GM19035 (cell line): ENCODE measurements around the gene ATL3.
"Not testable (repeated sequence)": the region's sequence is repeated elsewhere in the genome, so short reads cannot be mapped to it uniquely, and the experiment has no call there.

Experiments used
- ATAC-seq: cut with Tn5 transposase; IDR thresholded peaks from one replicate; pipeline ENCODE4 v1.9.1; 2021; ENCODE audit not compliant: unreplicated experiment

Gene ATL3

GRCh38 chr11:63671322-63672155 lies at the start of gene ATL3:
ATL3 (minus strand) TSS chr11:63671376; CDS start chr11:63671335, 41 bp downstream.
- peak; percentile 92 for ATAC-seq

GRCh38 chr11:63720611-63721010 lies 49.4 kb upstream of the ATL3 start:
- no peak for ATAC-seq

- no peak for ATAC-seq
These were observed 48.8 kb upstream of the ATL3 start for GRCh38 chr11:63719987-63720386.

GRCh38 chr11:63719001-63719400 lies 47.8 kb upstream of the ATL3 start:
- ATAC-seq: no peak

- no peak for ATAC-seq
These were observed 44.9 kb upstream of the ATL3 start for GRCh38 chr11:63716046-63716445.

GRCh38 chr11:63713766-63714165 lies 42.6 kb upstream of the ATL3 start:
- no peak for ATAC-seq

- ATAC-seq: no peak
These were observed 40.7 kb upstream of the ATL3 start for GRCh38 chr11:63711838-63712237.

GRCh38 chr11:63710476-63711217 lies 39.5 kb upstream of the ATL3 start:
- no peak for ATAC-seq

GRCh38 chr11:63709336-63709884 lies 38.2 kb upstream of the ATL3 start:
- no peak for ATAC-seq

- no peak for ATAC-seq
These were observed 37.6 kb upstream of the ATL3 start for GRCh38 chr11:63708764-63709163.

- no peak for ATAC-seq
These were observed 34.4 kb upstream of the ATL3 start for GRCh38 chr11:63705526-63705925.

- ATAC-seq: no peak
These were observed 28.7 kb upstream of the ATL3 start for GRCh38 chr11:63699896-63700295.

GRCh38 chr11:63698976-63699733 lies 28.0 kb upstream of the ATL3 start:
- no peak for ATAC-seq

GRCh38 chr11:63694596-63694995 lies 23.4 kb upstream of the ATL3 start:
- ATAC-seq: no peak

GRCh38 chr11:63687845-63688244 lies 16.7 kb upstream of the ATL3 start:
- ATAC-seq: no peak

GRCh38 chr11:63686926-63687325 lies 15.8 kb upstream of the ATL3 start:
- ATAC-seq: no peak

GRCh38 chr11:63685158-63685721 lies 14.1 kb upstream of the ATL3 start:
- ATAC-seq: not testable (repeated sequence)

GRCh38 chr11:63683133-63683991 lies 12.2 kb upstream of the ATL3 start:
- no peak for ATAC-seq

GRCh38 chr11:63682066-63683021 lies 11.2 kb upstream of the ATL3 start:
- ATAC-seq: no peak
